Camera-type eye (tissue), 1 donor: ENCODE results near the gene TRAPPC13. TPM values are rescaled to one million over a fixed set of nuclear protein-coding genes. Genes with fewer than 3 reads are reported as not detected.

Experiments
- total RNA-seq: library from RNA; depleted of rRNA; stranded (reverse); fragments of >200 nt; gene quantifications from one replicate; pipeline ENCODE4 v1.2.3, GENCODE V29; 2014

The TRAPPC13 gene
- 52.0 TPM for total RNA-seq

GRCh38 chr5:65624571-65625555 lies at the start of gene TRAPPC13, which contains the start of gene SHLD3:
Gene TRAPPC13 (plus strand): TSS chr5:65625027. CDS start chr5:65625061, 34 bp downstream.
Gene SHLD3 (plus strand): TSS chr5:65625027. CDS start chr5:65629588, 4,561 bp downstream.

GRCh38 chr5:65624025-65624570 lies 729 bp upstream of the TRAPPC13 start, which contains the start of gene TRIM23:
Gene TRIM23 (minus strand): TSS chr5:65624333. CDS start chr5:65624274, 59 bp downstream.

Other genes with a start within 250 kb of the TRAPPC13 start
- gene ADAMTS6, start 143.1 kb upstream of the TRAPPC13 start, total RNA-seq = 48.3 TPM
- 17.4 TPM for gene CENPK, start 61.9 kb upstream of the TRAPPC13 start, total RNA-seq
- 93.2 TPM for gene PPWD1, start 61.7 kb upstream of the TRAPPC13 start, total RNA-seq
- 59.0 TPM for gene TRIM23, start 694 bp upstream of the TRAPPC13 start, total RNA-seq
- 10.0 TPM for gene SHLD3, start within 50 bp of the TRAPPC13 start, total RNA-seq
- gene SGTB, start 97.1 kb downstream of the TRAPPC13 start, total RNA-seq = 21.2 TPM
- gene NLN, start 97.2 kb downstream of the TRAPPC13 start, total RNA-seq = 25.9 TPM